ENCODE measurements around the gene ATXN10. TPM values are rescaled to one million over a fixed set of nuclear protein-coding genes. Genes with fewer than 3 reads are reported as not detected.
"Not testable (repeated sequence)": the region's sequence is repeated elsewhere in the genome, so short reads cannot be mapped to it uniquely, and the experiment has no call there.

The ATXN10 gene
- total RNA-seq, 2 experiments from 2014 or later = 87.1 to 101 TPM

GRCh38 chr22:45696227-45696626 is 24.6 kb downstream of the ATXN10 start:
- Mint-ChIP-seq H3K27ac (no peak overlapping the region), H3K9me3 (ENCODE audit: low read depth) (no peaks in the 10 kb centered on the region), H3K4me1 (peaks cover 7% of the 10 kb centered on the region), H3K36me3 (ENCODE audit: low read depth) (peaks cover 54% of the 10 kb centered on the region), H3K4me3 (no peak overlapping the region), H3K27me3 (no peaks in the 10 kb centered on the region)
- DNase-seq = no peak
- CTCF ChIA-PET = no interaction called here
- intact Hi-C loops (cut with DNase I, micrococcal nuclease) = no loop called here
- POLR2A ChIA-PET = no interaction called here
- no peak for ATAC-seq

- no peaks in the 10 kb centered on the region for H3K9me3 Mint-ChIP-seq (ENCODE audit: low read depth)
- intact Hi-C loops (cut with DNase I, micrococcal nuclease) = no loop called here
- H3K27me3 Mint-ChIP-seq = no peaks in the 10 kb centered on the region
- POLR2A ChIA-PET = no interaction called here
- DNase-seq = no peak
- peaks cover 59% of the 10 kb centered on the region for H3K36me3 Mint-ChIP-seq (ENCODE audit: low read depth)
- ATAC-seq = no peak
- CTCF ChIA-PET = no interaction called here
- no peak overlapping the region for H3K27ac Mint-ChIP-seq
- H3K4me1 Mint-ChIP-seq = peaks cover 7% of the 10 kb centered on the region
- H3K4me3 Mint-ChIP-seq = no peak overlapping the region
These were observed 26.5 kb downstream of the ATXN10 start for GRCh38 chr22:45698094-45698493.

DNA sequence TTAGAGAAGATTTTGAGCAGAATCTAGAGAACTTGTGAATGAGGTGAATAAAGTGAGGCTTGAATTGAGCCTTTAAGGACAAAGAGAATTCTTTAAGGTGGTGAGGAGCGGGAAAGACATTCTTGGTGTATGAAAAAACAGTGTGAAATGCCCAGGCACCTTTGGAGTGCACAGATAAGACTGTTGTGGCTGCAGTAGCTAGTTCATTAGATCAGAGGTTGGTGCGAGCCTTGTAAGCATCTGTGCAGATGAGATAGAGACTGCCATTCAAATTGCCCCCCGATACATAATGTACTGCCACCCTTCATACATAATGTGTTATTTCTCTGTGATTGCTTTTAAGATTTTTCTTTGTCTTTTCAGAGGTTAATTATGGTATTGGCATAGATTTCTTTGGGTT is 31.3 kb downstream of the ATXN10 start:
- DNase-seq (no peak), ATAC-seq (no peak)
- CTCF ChIA-PET = no interaction called here
- Mint-ChIP-seq H3K9me3 (ENCODE audit: low read depth) (no peaks in the 10 kb centered on the region), H3K36me3 (ENCODE audit: low read depth) (peaks cover 68% of the 10 kb centered on the region), H3K4me1 (peaks cover 11% of the 10 kb centered on the region), H3K27me3 (no peaks in the 10 kb centered on the region), H3K27ac (no peak overlapping the region), H3K4me3 (no peak overlapping the region)
- POLR2A ChIA-PET = no interaction called here
- intact Hi-C loops (cut with DNase I, micrococcal nuclease) = no loop called here

GRCh38 chr22:45703758-45704157 is 32.1 kb downstream of the ATXN10 start:
- DNase-seq (no peak), ATAC-seq (no peak)
- Mint-ChIP-seq H3K9me3 (ENCODE audit: low read depth) (no peaks in the 10 kb centered on the region), H3K4me3 (no peak overlapping the region), H3K36me3 (ENCODE audit: low read depth) (peaks cover 68% of the 10 kb centered on the region), H3K27ac (no peak overlapping the region), H3K27me3 (no peaks in the 10 kb centered on the region), H3K4me1 (peaks cover 12% of the 10 kb centered on the region)
- ChIA-PET POLR2A (no interaction called here), CTCF (interaction anchor here (0.7 to 1.0 kb wide), 2 partner anchors 25 to 161 kb away, joined by 3 read pairs; no protein-coding TSS in a partner anchor)
- intact Hi-C loops (cut with DNase I, micrococcal nuclease) = no loop called here

DNA sequence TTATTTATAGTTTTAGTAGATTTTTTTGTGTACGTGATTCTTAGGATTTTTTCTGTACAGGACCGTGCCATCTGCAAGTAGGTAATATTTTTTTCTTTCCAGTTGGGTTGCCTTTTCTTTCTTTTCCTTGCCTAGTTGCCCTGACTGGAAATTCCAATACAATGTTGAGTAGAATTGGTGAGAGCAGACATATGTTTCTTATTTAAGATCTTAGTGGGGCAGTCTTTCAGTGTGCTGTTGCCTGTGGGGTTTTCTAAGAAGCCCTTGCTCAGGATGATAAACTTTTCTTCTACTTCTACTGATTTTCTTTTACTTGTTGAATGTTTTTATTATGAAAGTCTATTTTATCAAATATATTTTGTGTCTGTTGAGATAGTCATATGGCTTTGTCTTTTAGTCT is 33.0 kb downstream of the ATXN10 start:
- no peak overlapping the region for H3K4me3 Mint-ChIP-seq
- peaks cover 74% of the 10 kb centered on the region for H3K36me3 Mint-ChIP-seq (ENCODE audit: low read depth)
- intact Hi-C loops (cut with DNase I, micrococcal nuclease) = no loop called here
- H3K27me3 Mint-ChIP-seq = no peaks in the 10 kb centered on the region
- H3K9me3 Mint-ChIP-seq (ENCODE audit: low read depth) = no peaks in the 10 kb centered on the region
- no peak for DNase-seq
- ATAC-seq = no peak
- peaks cover 20% of the 10 kb centered on the region for H3K4me1 Mint-ChIP-seq
- H3K27ac Mint-ChIP-seq = no peak overlapping the region
- CTCF ChIA-PET = no interaction called here
- POLR2A ChIA-PET = no interaction called here

DNA sequence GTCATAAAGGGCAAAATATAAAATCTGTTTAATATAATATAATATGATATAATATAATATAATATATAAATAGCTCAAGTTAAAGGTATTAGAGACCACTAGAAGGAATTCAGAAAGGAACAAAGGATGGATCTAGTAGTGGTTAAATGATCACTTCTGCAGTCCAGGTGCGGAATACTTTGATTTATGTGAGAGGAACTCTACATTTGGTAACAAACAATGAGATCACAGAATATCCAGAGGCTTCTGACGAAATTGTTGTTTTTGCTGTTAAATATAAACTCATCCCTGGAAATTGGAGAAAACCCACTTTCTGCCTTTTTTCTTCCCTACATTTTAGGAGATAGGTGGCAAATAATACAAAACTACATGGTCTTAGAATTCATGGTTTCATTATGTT is 36.0 kb downstream of the ATXN10 start:
- Mint-ChIP-seq H3K36me3 (ENCODE audit: low read depth) (peaks cover 61% of the 10 kb centered on the region), H3K4me3 (no peak overlapping the region), H3K27ac (no peak overlapping the region), H3K9me3 (ENCODE audit: low read depth) (no peaks in the 10 kb centered on the region), H3K27me3 (no peaks in the 10 kb centered on the region), H3K4me1 (peaks cover 26% of the 10 kb centered on the region)
- ChIA-PET CTCF (no interaction called here), POLR2A (no interaction called here)
- no peak for ATAC-seq
- intact Hi-C loops (cut with DNase I, micrococcal nuclease) = no loop called here
- no peak for DNase-seq

DNA sequence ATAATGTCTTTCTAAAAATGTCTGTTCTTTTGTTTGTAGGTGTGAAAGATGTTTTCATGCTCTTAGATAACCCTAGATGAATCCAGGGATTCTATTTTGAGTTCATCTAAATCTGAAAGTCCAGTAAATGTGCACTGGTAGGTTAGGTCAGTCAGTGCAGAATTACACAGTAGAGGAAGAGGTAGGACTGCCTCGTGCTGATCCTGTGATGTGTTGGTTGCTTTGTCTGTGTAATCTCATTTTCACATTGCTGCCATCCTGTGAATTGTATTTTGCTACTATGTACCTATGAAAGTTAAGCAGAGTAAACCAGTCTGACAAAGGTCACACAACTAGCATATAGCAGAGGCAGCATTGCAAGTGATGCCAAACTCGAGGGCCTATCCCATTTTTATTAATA is 36.5 kb downstream of the ATXN10 start:
- DNase-seq (no peak), ATAC-seq (no peak)
- peaks cover 58% of the 10 kb centered on the region for H3K36me3 Mint-ChIP-seq (ENCODE audit: low read depth)
- H3K4me3 Mint-ChIP-seq = no peak overlapping the region
- H3K4me1 Mint-ChIP-seq = peaks cover 26% of the 10 kb centered on the region
- H3K27ac Mint-ChIP-seq = no peak overlapping the region
- H3K27me3 Mint-ChIP-seq = no peaks in the 10 kb centered on the region
- POLR2A ChIA-PET = no interaction called here
- CTCF ChIA-PET = no interaction called here
- intact Hi-C loops (cut with DNase I, micrococcal nuclease) = no loop called here
- H3K9me3 Mint-ChIP-seq (ENCODE audit: low read depth) = no peaks in the 10 kb centered on the region

DNA sequence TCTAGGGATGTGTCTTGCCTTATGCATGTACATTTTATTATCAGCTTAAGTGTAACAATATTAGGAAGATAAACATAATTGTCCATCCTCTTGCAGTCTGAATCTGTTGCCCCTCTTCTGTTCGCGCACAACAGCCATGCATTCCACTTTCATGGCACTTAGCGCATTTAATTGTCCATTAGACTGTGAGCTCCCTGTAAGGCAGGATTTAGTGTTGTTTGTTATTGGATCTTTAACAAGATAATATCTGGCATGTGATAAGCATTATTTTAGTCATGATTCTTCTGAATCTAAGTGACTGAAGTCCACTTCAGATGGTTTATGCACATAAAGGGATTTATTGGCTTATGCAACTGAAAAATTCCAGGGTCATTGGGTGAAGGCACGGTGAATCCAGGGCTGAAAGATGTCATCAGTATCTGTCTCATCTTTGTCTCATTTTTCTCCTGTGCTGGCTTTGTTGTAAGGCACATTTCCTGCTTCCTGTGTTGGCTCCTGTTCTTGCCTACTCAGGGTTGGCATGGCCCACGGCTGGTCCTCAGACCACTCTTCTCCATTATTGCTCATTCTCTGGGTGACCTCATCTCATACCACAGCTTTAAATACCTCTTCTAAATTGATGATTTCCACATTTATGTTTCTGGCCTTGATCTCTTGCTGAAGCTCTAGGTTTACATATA is 37.6 kb downstream of the ATXN10 start:
- peak; percentile 14 for DNase-seq
- intact Hi-C loops (cut with DNase I, micrococcal nuclease) = no loop called here
- Mint-ChIP-seq H3K27ac (peak overlapping the region; percentile 35), H3K4me3 (no peak overlapping the region), H3K9me3 (ENCODE audit: low read depth) (no peaks in the 10 kb centered on the region), H3K4me1 (peaks cover 26% of the 10 kb centered on the region), H3K27me3 (no peaks in the 10 kb centered on the region), H3K36me3 (ENCODE audit: low read depth) (peaks cover 52% of the 10 kb centered on the region)
- POLR2A ChIA-PET = no interaction called here
- CTCF ChIA-PET = no interaction called here
- ATAC-seq = peak; percentile 83

- Mint-ChIP-seq H3K27me3 (no peaks in the 10 kb centered on the region), H3K27ac (peak overlapping the region; percentile 14), H3K36me3 (ENCODE audit: low read depth) (peaks cover 50% of the 10 kb centered on the region), H3K4me3 (no peak overlapping the region), H3K9me3 (ENCODE audit: low read depth) (no peaks in the 10 kb centered on the region), H3K4me1 (peaks cover 26% of the 10 kb centered on the region)
- POLR2A ChIA-PET = no interaction called here
- DNase-seq (no peak), ATAC-seq (peak; percentile 33)
- intact Hi-C loops (cut with DNase I, micrococcal nuclease) = no loop called here
- CTCF ChIA-PET = no interaction called here
These were observed 38.2 kb downstream of the ATXN10 start for GRCh38 chr22:45709866-45710265.

GRCh38 chr22:45710469-45710868 is 38.8 kb downstream of the ATXN10 start:
- Mint-ChIP-seq H3K4me1 (peaks cover 26% of the 10 kb centered on the region), H3K36me3 (ENCODE audit: low read depth) (peaks cover 46% of the 10 kb centered on the region), H3K27me3 (no peaks in the 10 kb centered on the region), H3K27ac (no peak overlapping the region), H3K9me3 (ENCODE audit: low read depth) (no peaks in the 10 kb centered on the region), H3K4me3 (no peak overlapping the region)
- POLR2A ChIA-PET = no interaction called here
- DNase-seq = no peak
- CTCF ChIA-PET = no interaction called here
- no peak for ATAC-seq
- intact Hi-C loops (cut with DNase I, micrococcal nuclease) = no loop called here

DNA sequence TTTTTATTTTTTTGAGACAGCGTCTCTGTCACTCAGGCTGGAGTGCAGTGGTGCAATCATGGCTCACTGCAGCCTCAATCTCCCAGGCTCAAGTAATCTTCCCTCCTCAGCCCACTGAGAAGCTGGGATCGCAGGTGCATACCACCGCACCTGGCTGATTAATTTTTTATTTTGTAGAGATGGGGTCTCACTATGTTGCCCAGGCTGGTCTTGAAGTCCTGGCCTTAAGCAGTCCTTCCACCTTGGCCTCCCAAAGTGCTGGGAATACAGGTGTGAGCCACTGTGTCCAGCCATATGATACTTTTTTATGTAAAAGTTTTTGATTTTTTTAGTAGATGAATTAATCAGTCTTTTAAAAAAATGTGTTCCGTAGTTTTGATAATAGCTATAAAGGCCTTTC is 42.8 kb downstream of the ATXN10 start:
- H3K27ac Mint-ChIP-seq; DNase-seq; POLR2A ChIA-PET; intact Hi-C loops (cut with DNase I, micrococcal nuclease); H3K4me3 Mint-ChIP-seq; ATAC-seq; CTCF ChIA-PET; H3K9me3 Mint-ChIP-seq (ENCODE audit: low read depth); H3K27me3 Mint-ChIP-seq; H3K4me1 Mint-ChIP-seq: not testable (repeated sequence)
- peaks cover 28% of the 10 kb centered on the region for H3K36me3 Mint-ChIP-seq (ENCODE audit: low read depth)

- H3K27ac Mint-ChIP-seq = no peak overlapping the region
- no peaks in the 10 kb centered on the region for H3K9me3 Mint-ChIP-seq (ENCODE audit: low read depth)
- H3K27me3 Mint-ChIP-seq = no peaks in the 10 kb centered on the region
- no peak for DNase-seq
- ChIA-PET CTCF (interaction anchor here (0.5 to 0.7 kb wide), 2 partner anchors 24 to 287 kb away, joined by 3 to 4 read pairs; no protein-coding TSS in a partner anchor), POLR2A (interaction anchor here (0.5 kb wide), 1 partner anchor 58 kb away, joined by 3 read pairs; no protein-coding TSS in a partner anchor)
- H3K4me1 Mint-ChIP-seq = peaks cover 6% of the 10 kb centered on the region
- no peak overlapping the region for H3K4me3 Mint-ChIP-seq
- no peak for ATAC-seq
- H3K36me3 Mint-ChIP-seq (ENCODE audit: low read depth) = peaks cover 36% of the 10 kb centered on the region
- intact Hi-C loops (cut with DNase I, micrococcal nuclease) = no loop called here
These were observed 46.2 kb downstream of the ATXN10 start for GRCh38 chr22:45717789-45718188.

Measured in activated CD4-positive, alpha-beta T cell treated with anti-CD3 and anti-CD28 coated beads for 36 hours (primary cell).